Nephron (organoid): ENCODE results near the gene HOOK2.
A peak's percentile ranks its signal among the peaks of the same experiment; 100 is the strongest.

Experiments
- H3K27ac Mint-ChIP-seq, 3 experiments: 2 replicates each; pipeline ENCODE4 v1.8.0; 2020; ENCODE audit warnings: mixed read lengths in 3 of 3, mild to moderate bottlenecking in 2 of 3, moderate library complexity in 1 of 3
- H3K27me3 Mint-ChIP-seq: 2 replicates; pipeline ENCODE4 v1.8.0; 2021; ENCODE audit warnings: low read depth, mild to moderate bottlenecking, moderate library complexity, mixed read lengths
- H3K36me3 Mint-ChIP-seq: 2 replicates; pipeline ENCODE4 v1.8.0; 2020; ENCODE audit warnings: low read depth, mixed read lengths
- H3K4me1 Mint-ChIP-seq: 2 replicates; pipeline ENCODE4 v1.8.0; 2020; ENCODE audit warnings: mixed read lengths
- H3K4me3 Mint-ChIP-seq, 3 experiments: 2 replicates each; pipeline ENCODE4 v1.8.0; 2020; ENCODE audit warnings: mild to moderate bottlenecking in 3 of 3, mixed read lengths in 3 of 3, moderate library complexity in 2 of 3
- H3K9me3 Mint-ChIP-seq: 2 replicates; pipeline ENCODE4 v1.8.0; 2020; ENCODE audit warnings: mixed read lengths
- CTCF ChIP-seq, 3 experiments: fragments of 200-600 bp; sonication (generic); IDR thresholded peaks; one replicate each; pipeline ENCODE4 v1.5.0; 2021; ENCODE audit warnings: antibody characterized with exemption in 3 of 3; ENCODE audit not compliant: unreplicated experiment in 3 of 3

HOOK2 gene

GRCh38 chr19:12806242-12807081 lies 31.1 kb upstream of the HOOK2 start, which contains the start of gene RNASEH2A:
TSS of gene RNASEH2A (plus strand) at chr19:12806584. CDS start at chr19:12806674, 90 bp downstream.
- TF ChIP-seq CTCF (IDR thresholded peaks at IDR 0.05; ENCODE audit: unreplicated experiment in 3 of 3), result peak in 1 of 3 experiments; percentile 8

GRCh38 chr19:12804051-12804450 lies 28.7 kb upstream of the HOOK2 start:
- H3K4me3 Mint-ChIP-seq, result peak overlapping the region in 2 of 3 experiments; percentile 29 to 53
- peaks cover 24% of the 10 kb centered on the region for H3K4me1 Mint-ChIP-seq
- no peak overlapping the region for H3K27ac Mint-ChIP-seq
- no peak for TF ChIP-seq CTCF (IDR thresholded peaks at IDR 0.05; ENCODE audit: unreplicated experiment in 3 of 3)
- peaks cover 5% of the 10 kb centered on the region for H3K36me3 Mint-ChIP-seq
- H3K27me3 Mint-ChIP-seq, result no peaks in the 10 kb centered on the region
- no peaks in the 10 kb centered on the region for H3K9me3 Mint-ChIP-seq

More at GRCh38 chr19:12806242-12807081, 31.1 kb upstream of the HOOK2 start, which contains the start of gene RNASEH2A:
- Mint-ChIP-seq H3K4me1 (peaks cover 17% of the 10 kb centered on the region), H3K36me3 (peaks cover 4% of the 10 kb centered on the region), H3K9me3 (no peaks in the 10 kb centered on the region), H3K27ac (peak within 1 kb of the TSS; percentile 88 to 98 (median 89)), H3K27me3 (no peaks in the 10 kb centered on the region), H3K4me3 (peak within 1 kb of the TSS; percentile 91 to 95 (median 94))

GRCh38 chr19:12802267-12803106 lies 27.1 kb upstream of the HOOK2 start:
- no peaks in the 10 kb centered on the region for H3K27me3 Mint-ChIP-seq
- H3K9me3 Mint-ChIP-seq, result no peaks in the 10 kb centered on the region
- H3K4me1 Mint-ChIP-seq, result peaks cover 24% of the 10 kb centered on the region
- H3K4me3 Mint-ChIP-seq, result peak overlapping the region; percentile 78 to 92 (median 89)
- peak overlapping the region in 2 of 3 experiments; percentile 53 to 63 for H3K27ac Mint-ChIP-seq
- no peak for TF ChIP-seq CTCF (IDR thresholded peaks at IDR 0.05; ENCODE audit: unreplicated experiment in 3 of 3)
- peaks cover 5% of the 10 kb centered on the region for H3K36me3 Mint-ChIP-seq

- H3K4me3 Mint-ChIP-seq, result peak within 1 kb of the TSS; percentile 78 to 92 (median 89)
- H3K27me3 Mint-ChIP-seq, result no peaks in the 10 kb centered on the region
- H3K4me1 Mint-ChIP-seq, result peaks cover 22% of the 10 kb centered on the region
- no peaks in the 10 kb centered on the region for H3K9me3 Mint-ChIP-seq
- H3K27ac Mint-ChIP-seq, result peak within 1 kb of the TSS; percentile 35 to 72 (median 68)
- H3K36me3 Mint-ChIP-seq, result peaks cover 9% of the 10 kb centered on the region
- TF ChIP-seq CTCF (IDR thresholded peaks at IDR 0.05; ENCODE audit: unreplicated experiment in 3 of 3), result no peak
These were observed 26.3 kb upstream of the HOOK2 start, which contains the start of the genes PRDX2 and THSD8 for GRCh38 chr19:12801466-12802266. TSS of gene PRDX2 (minus strand) at chr19:12801800. CDS start at chr19:12801261, 539 bp downstream. TSS of gene THSD8 (plus strand) at chr19:12802069. CDS start at chr19:12802072, 3 bp downstream.

GRCh38 chr19:12800923-12801465 lies 25.6 kb upstream of the HOOK2 start:
- Mint-ChIP-seq H3K9me3 (no peaks in the 10 kb centered on the region), H3K4me3 (peak overlapping the region; percentile 78 to 92 (median 89)), H3K4me1 (peaks cover 21% of the 10 kb centered on the region), H3K27me3 (no peaks in the 10 kb centered on the region), H3K27ac (peak overlapping the region; percentile 35 to 72 (median 68)), H3K36me3 (peaks cover 13% of the 10 kb centered on the region)
- no peak for TF ChIP-seq CTCF (IDR thresholded peaks at IDR 0.05; ENCODE audit: unreplicated experiment in 3 of 3)
